Retinal pigment epithelial cell (primary cell): ENCODE data around the gene PFDN1.

Experiments used
- DNase-seq: peaks from one replicate; pipeline ENCODE4 v3.0.0-alpha.2; 2010; ENCODE audit warnings: low read depth
- H3K4me3 ChIP-seq: 2 replicates; pipeline ENCODE4 v1.5.1; 2011; ENCODE audit warnings: mild to moderate bottlenecking, low read length, control low read depth, moderate library complexity
- CTCF ChIP-seq: conservative IDR thresholded peaks from 2 replicates; pipeline ENCODE4 v1.5.1; 2011; ENCODE audit warnings: low read depth, low read length, control low read depth, inconsistent platforms

Gene PFDN1

GRCh38 chr5:140234377-140234989 lies 68.4 kb downstream of the PFDN1 start:
- no peak for TF ChIP-seq CTCF
- no peak for DNase-seq
- H3K4me3 ChIP-seq: no peak overlapping the region

DNA sequence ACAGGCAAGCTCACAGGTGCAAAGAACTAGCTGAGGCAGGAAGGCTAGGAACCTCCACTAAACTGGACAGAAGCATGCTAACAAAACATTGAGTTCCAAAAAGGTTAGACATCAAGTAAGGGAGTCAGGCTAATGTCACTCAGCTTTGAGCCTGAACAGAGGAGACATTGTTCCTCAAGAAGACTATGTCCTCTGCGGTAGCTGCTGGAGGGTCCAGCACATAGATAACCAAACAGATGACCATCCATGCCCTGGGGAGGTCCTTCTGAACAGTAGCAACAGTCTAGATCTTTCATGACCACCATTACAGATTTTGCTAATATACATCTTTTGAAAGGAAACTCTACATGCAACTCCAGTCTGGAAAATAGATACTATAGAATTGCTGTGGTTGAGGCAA lies 70.2 kb downstream of the PFDN1 start:
- H3K4me3 ChIP-seq: no peak overlapping the region
- no peak for DNase-seq
- no peak for TF ChIP-seq CTCF

DNA sequence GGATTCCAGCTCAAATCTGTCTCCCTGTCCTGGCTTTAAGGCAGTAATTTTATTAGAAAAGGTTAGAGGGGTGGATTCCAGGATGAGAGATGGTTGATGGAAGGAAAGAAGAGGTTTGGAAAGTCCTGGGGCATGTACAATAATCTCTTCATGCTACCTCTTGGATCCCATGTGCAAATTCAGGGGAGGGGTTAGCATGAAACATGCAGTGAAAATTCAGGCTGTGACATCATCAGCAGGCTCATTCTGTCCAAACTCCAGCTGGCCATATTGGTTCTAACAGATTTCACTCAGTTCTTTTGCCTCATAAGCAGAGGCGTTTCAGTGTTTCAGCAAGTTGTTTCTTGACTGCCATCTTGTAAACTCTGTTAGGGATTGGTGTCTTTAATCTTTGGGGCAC lies 72.5 kb downstream of the PFDN1 start:
- no peak for DNase-seq
- TF ChIP-seq CTCF: no peak
- no peak overlapping the region for H3K4me3 ChIP-seq

DNA sequence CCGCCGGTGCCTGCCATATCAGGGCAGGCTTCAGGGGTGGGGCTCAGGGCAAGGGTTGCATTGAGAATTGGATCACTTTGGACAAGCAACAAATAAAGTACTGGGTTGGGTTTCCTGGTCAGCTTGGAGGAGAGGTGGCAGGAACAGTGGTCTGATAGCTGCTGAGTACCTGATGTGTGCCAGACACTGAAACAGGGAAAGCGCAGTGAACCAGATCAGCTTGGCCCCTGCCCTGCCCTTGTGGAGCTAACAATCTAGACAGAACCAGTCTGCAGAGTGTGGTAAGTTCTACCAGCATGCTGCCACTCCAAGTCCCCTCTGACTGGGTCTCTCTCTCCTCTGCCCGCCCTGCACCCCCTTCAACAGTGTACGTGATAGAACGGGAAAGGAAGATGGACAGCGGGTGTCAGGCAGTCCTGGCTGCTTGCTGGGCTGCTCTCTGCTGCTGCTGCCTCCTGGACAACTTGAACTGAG lies 74.5 kb downstream of the PFDN1 start:
- TF ChIP-seq CTCF: no peak
- H3K4me3 ChIP-seq: no peak overlapping the region
- no peak for DNase-seq

GRCh38 chr5:140227046-140227445 lies 75.9 kb downstream of the PFDN1 start:
- no peak overlapping the region for H3K4me3 ChIP-seq
- no peak for DNase-seq
- TF ChIP-seq CTCF: no peak

- no peak for TF ChIP-seq CTCF
- no peak for DNase-seq
- H3K4me3 ChIP-seq: no peak overlapping the region
Measured at GRCh38 chr5:140225396-140225795, 77.5 kb downstream of the PFDN1 start.

GRCh38 chr5:140224658-140225057 lies 78.2 kb downstream of the PFDN1 start:
- no peak overlapping the region for H3K4me3 ChIP-seq
- TF ChIP-seq CTCF: no peak
- DNase-seq: no peak
